ES-I3 (cell line): ENCODE measurements around the gene BORCS6.

Experiments
- H3K36me3 ChIP-seq: 2 replicates; pipeline ENCODE4 v1.6.1; 2013; ENCODE audit warnings: mild to moderate bottlenecking, low read length, control low read depth, moderate library complexity; ENCODE audit not compliant: insufficient read depth
- H3K4me1 ChIP-seq: 2 replicates; pipeline ENCODE4 v1.6.1; 2013; ENCODE audit warnings: mild to moderate bottlenecking, control low read depth, low read length; ENCODE audit not compliant: insufficient read depth
- H3K9ac ChIP-seq: 2 replicates; pipeline ENCODE4 v1.6.1; 2013; ENCODE audit warnings: low read depth, mild to moderate bottlenecking, low read length, moderate library complexity
- H3K9me3 ChIP-seq: 2 replicates; pipeline ENCODE4 v1.6.1; 2013; ENCODE audit warnings: mild to moderate bottlenecking, low read length, moderate library complexity; ENCODE audit not compliant: control insufficient read depth, insufficient read depth

The BORCS6 gene

GRCh38 chr17:8140065-8141029 lies 49.6 kb downstream of the BORCS6 start:
- H3K9me3 ChIP-seq = no peaks in the 10 kb centered on the region
- no peaks in the 10 kb centered on the region; the same call in 1 of the 2 replicates for H3K36me3 ChIP-seq
- H3K9ac ChIP-seq = no peak overlapping the region
- H3K4me1 ChIP-seq = no peaks in the 10 kb centered on the region

GRCh38 chr17:8138672-8139371 lies 51.2 kb downstream of the BORCS6 start:
- Histone ChIP-seq H3K36me3 (no peaks in the 10 kb centered on the region), H3K9me3 (no peaks in the 10 kb centered on the region), H3K4me1 (peaks cover 2% of the 10 kb centered on the region; the same call in 1 of the 2 replicates), H3K9ac (peak overlapping the region; percentile 75)

- peak overlapping the region; percentile 75 for H3K9ac ChIP-seq
- H3K4me1 ChIP-seq = peaks cover 4% of the 10 kb centered on the region; the same call in 1 of the 2 replicates
- no peaks in the 10 kb centered on the region for H3K36me3 ChIP-seq
- H3K9me3 ChIP-seq = no peaks in the 10 kb centered on the region
These were observed 51.7 kb downstream of the BORCS6 start for GRCh38 chr17:8138374-8138671.
